Measurements from ENCODE around the gene SETD1B.

DNA sequence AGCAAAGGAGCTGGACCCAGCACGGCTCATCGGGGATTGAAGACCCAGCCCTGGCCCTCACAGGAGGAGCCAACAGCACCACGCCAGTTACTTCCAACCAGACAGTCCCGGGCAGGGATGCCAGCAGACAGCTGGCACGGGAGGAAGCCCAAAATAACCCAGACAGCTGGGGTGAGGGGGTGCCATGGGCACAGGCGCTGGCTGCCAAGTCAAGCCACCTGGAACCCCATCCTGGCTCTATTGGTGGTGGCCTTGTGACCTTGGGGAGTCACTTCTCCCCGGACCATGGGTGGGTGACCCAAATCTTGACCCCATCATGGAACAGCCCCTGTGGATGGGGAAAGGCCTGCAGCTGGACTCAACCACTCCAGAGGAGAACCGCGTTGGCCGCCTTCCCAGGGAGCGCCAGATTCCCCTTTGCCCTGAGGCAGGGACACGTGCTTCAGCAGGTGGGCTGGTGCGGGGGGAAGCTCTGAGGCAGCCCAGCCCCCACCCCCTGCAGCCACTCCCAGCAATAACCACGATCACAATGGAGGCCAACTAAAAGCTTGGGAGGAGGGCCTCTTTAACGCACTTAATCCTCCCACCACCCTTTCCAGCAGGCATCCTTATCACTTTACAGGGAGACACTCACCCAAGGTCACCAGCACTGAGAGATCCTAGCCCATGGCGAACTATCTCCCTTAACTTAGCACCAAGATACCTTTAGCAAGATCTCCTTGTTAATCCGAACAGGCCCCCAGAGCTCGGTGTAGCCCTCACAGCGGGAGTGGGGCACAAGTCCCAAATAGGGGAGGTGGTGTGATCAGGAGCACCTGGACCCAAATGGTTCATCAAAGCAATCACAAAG, 5.6 kb upstream of the SETD1B start:
- TF ChIP-seq, protein P1, sequence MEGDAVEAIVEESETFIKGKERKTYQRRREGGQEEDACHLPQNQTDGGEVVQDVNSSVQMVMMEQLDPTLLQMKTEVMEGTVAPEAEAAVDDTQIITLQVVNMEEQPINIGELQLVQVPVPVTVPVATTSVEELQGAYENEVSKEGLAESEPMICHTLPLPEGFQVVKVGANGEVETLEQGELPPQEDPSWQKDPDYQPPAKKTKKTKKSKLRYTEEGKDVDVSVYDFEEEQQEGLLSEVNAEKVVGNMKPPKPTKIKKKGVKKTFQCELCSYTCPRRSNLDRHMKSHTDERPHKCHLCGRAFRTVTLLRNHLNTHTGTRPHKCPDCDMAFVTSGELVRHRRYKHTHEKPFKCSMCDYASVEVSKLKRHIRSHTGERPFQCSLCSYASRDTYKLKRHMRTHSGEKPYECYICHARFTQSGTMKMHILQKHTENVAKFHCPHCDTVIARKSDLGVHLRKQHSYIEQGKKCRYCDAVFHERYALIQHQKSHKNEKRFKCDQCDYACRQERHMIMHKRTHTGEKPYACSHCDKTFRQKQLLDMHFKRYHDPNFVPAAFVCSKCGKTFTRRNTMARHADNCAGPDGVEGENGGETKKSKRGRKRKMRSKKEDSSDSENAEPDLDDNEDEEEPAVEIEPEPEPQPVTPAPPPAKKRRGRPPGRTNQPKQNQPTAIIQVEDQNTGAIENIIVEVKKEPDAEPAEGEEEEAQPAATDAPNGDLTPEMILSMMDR (IDR thresholded peaks at IDR 0.05; ENCODE audit: borderline replicate concordance, extremely low read depth, low read length, poor library complexity, severe bottlenecking), result no peak
- TF ChIP-seq EZH2 (IDR thresholded peaks at IDR 0.05; ENCODE audit: borderline replicate concordance, low read depth, low read length, severe bottlenecking), result no peak

Measured in DND-41 (cell line).